SK-N-SH treated with all-trans-retinoic acid at 6 μM for 48 hours (cell line): ENCODE results near the gene PLVAP.

Source experiments
- ARNTL ChIP-seq: fragments of 450-650 bp; formaldehyde crosslinking; IDR thresholded peaks from 2 replicates; pipeline ENCODE4 v1.5.0; 2020; ENCODE audit warnings: low read depth, mild to moderate bottlenecking, moderate library complexity, borderline replicate concordance
- BACH2 ChIP-seq: fragments of 250-450 bp; sonication (Bioruptor Pico); IDR thresholded peaks from 2 replicates; pipeline ENCODE4 v1.9.0; 2021; ENCODE audit warnings: mild to moderate bottlenecking, borderline replicate concordance
- CSDC2 ChIP-seq: fragments of 250-450 bp; sonication (Bioruptor Pico); IDR thresholded peaks from 2 replicates; pipeline ENCODE4 v1.5.0; 2020; ENCODE audit warnings: mild to moderate bottlenecking, moderate library complexity
- PPARA ChIP-seq: fragments of 250-450 bp; sonication (Bioruptor Pico); IDR thresholded peaks from 2 replicates; pipeline ENCODE4 v1.5.0; 2020; ENCODE audit warnings: mild to moderate bottlenecking, borderline replicate concordance
- RARB ChIP-seq: fragments of 250-450 bp; sonication (Bioruptor Pico); IDR thresholded peaks from 2 replicates; pipeline ENCODE4 v1.8.0; 2021; ENCODE audit warnings: mild to moderate bottlenecking, moderate library complexity
- TOX ChIP-seq: fragments of 250-450 bp; sonication (Bioruptor Pico); IDR thresholded peaks from 2 replicates; pipeline ENCODE4 v1.8.0; 2021; ENCODE audit warnings: mild to moderate bottlenecking, moderate library complexity, borderline replicate concordance
- ZFP3 ChIP-seq: fragments of 250-450 bp; sonication (Bioruptor Pico); IDR thresholded peaks from 2 replicates; pipeline ENCODE4 v1.5.0; 2020; ENCODE audit warnings: mild to moderate bottlenecking, moderate library complexity
- ZNF70 ChIP-seq: fragments of 450-650 bp; formaldehyde crosslinking; IDR thresholded peaks from 2 replicates; pipeline ENCODE4 v1.5.0; 2020; ENCODE audit warnings: mild to moderate bottlenecking, moderate library complexity
- ZNF8 ChIP-seq: fragments of 450-650 bp; formaldehyde crosslinking; IDR thresholded peaks from 2 replicates; pipeline ENCODE4 v1.5.0; 2020; ENCODE audit warnings: mild to moderate bottlenecking, moderate library complexity
- TF ChIP-seq, protein P1 (sequence below): fragments of 250-450 bp; sonication (Bioruptor Pico); IDR thresholded peaks from 2 replicates; pipeline ENCODE4 v1.5.1; 2020; ENCODE audit warnings: low read depth, mild to moderate bottlenecking, moderate library complexity
- TF ChIP-seq, protein P2 (sequence below): fragments of 250-450 bp; sonication (Bioruptor Pico); IDR thresholded peaks from 2 replicates; pipeline ENCODE4 v1.8.0; 2020; ENCODE audit warnings: mild to moderate bottlenecking, moderate library complexity, borderline replicate concordance
- TF ChIP-seq, protein P3 (sequence below): fragments of 250-450 bp; sonication (Bioruptor Pico); IDR thresholded peaks from 2 replicates; pipeline ENCODE4 v1.5.0; 2020; ENCODE audit warnings: mild to moderate bottlenecking, moderate library complexity
- TF ChIP-seq, protein P4 (sequence below): fragments of 250-450 bp; sonication (Bioruptor Pico); IDR thresholded peaks from 2 replicates; pipeline ENCODE4 v1.8.0; 2021; ENCODE audit warnings: low read depth, mild to moderate bottlenecking, moderate library complexity, borderline replicate concordance

DNA sequence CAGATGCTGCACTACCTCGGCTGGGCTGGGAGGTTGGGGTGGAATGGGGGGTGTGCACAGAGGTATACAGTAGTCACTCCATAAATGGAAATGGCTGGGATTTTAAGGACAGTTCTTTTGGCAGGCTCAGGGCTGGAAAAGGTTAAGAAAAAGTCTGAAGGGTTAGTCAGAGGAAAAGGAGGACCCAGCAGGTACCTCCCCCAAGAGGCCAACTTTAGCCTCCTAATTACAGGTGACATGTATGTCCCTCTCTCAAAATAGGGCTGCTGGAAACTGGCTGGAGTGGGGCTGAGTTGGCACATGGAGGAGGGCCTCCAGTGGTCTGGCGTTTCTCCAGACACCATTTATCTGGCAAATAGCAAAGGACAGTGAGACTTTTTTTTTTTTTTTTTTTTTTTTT, 15.9 kb upstream of the PLVAP start:
- TF ChIP-seq ZFP3 (no peak), ARNTL (CRISPR knock-in tag) (no peak), BACH2 (CRISPR knock-in tag) (no peak), RARB (CRISPR knock-in tag) (no peak), CSDC2 (no peak), PPARA (CRISPR knock-in tag) (no peak), TOX (CRISPR knock-in tag) (no peak), ZNF70 (no peak), ZNF8 (no peak)
- TF ChIP-seq, protein P1, sequence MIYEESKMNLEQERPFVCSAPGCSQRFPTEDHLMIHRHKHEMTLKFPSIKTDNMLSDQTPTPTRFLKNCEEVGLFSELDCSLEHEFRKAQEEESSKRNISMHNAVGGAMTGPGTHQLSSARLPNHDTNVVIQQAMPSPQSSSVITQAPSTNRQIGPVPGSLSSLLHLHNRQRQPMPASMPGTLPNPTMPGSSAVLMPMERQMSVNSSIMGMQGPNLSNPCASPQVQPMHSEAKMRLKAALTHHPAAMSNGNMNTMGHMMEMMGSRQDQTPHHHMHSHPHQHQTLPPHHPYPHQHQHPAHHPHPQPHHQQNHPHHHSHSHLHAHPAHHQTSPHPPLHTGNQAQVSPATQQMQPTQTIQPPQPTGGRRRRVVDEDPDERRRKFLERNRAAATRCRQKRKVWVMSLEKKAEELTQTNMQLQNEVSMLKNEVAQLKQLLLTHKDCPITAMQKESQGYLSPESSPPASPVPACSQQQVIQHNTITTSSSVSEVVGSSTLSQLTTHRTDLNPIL (CRISPR knock-in tag): no peak
- TF ChIP-seq, protein P2, sequence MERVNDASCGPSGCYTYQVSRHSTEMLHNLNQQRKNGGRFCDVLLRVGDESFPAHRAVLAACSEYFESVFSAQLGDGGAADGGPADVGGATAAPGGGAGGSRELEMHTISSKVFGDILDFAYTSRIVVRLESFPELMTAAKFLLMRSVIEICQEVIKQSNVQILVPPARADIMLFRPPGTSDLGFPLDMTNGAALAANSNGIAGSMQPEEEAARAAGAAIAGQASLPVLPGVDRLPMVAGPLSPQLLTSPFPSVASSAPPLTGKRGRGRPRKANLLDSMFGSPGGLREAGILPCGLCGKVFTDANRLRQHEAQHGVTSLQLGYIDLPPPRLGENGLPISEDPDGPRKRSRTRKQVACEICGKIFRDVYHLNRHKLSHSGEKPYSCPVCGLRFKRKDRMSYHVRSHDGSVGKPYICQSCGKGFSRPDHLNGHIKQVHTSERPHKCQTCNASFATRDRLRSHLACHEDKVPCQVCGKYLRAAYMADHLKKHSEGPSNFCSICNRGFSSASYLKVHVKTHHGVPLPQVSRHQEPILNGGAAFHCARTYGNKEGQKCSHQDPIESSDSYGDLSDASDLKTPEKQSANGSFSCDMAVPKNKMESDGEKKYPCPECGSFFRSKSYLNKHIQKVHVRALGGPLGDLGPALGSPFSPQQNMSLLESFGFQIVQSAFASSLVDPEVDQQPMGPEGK (CRISPR knock-in tag): no peak
- TF ChIP-seq, protein P3, sequence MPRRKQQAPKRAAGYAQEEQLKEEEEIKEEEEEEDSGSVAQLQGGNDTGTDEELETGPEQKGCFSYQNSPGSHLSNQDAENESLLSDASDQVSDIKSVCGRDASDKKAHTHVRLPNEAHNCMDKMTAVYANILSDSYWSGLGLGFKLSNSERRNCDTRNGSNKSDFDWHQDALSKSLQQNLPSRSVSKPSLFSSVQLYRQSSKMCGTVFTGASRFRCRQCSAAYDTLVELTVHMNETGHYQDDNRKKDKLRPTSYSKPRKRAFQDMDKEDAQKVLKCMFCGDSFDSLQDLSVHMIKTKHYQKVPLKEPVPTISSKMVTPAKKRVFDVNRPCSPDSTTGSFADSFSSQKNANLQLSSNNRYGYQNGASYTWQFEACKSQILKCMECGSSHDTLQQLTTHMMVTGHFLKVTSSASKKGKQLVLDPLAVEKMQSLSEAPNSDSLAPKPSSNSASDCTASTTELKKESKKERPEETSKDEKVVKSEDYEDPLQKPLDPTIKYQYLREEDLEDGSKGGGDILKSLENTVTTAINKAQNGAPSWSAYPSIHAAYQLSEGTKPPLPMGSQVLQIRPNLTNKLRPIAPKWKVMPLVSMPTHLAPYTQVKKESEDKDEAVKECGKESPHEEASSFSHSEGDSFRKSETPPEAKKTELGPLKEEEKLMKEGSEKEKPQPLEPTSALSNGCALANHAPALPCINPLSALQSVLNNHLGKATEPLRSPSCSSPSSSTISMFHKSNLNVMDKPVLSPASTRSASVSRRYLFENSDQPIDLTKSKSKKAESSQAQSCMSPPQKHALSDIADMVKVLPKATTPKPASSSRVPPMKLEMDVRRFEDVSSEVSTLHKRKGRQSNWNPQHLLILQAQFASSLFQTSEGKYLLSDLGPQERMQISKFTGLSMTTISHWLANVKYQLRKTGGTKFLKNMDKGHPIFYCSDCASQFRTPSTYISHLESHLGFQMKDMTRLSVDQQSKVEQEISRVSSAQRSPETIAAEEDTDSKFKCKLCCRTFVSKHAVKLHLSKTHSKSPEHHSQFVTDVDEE (CRISPR knock-in tag): no peak
- TF ChIP-seq, protein P4, sequence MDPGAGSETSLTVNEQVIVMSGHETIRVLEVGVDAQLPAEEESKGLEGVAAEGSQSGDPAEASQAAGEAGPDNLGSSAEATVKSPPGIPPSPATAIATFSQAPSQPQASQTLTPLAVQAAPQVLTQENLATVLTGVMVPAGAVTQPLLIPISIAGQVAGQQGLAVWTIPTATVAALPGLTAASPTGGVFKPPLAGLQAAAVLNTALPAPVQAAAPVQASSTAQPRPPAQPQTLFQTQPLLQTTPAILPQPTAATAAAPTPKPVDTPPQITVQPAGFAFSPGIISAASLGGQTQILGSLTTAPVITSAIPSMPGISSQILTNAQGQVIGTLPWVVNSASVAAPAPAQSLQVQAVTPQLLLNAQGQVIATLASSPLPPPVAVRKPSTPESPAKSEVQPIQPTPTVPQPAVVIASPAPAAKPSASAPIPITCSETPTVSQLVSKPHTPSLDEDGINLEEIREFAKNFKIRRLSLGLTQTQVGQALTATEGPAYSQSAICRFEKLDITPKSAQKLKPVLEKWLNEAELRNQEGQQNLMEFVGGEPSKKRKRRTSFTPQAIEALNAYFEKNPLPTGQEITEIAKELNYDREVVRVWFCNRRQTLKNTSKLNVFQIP (CRISPR knock-in tag): no peak
